HG03575 (cell line): ENCODE measurements around the gene NT5DC3.

Experiments
- ATAC-seq: cut with Tn5 transposase; IDR thresholded peaks from one replicate; pipeline ENCODE4 v1.9.1; 2021; ENCODE audit not compliant: unreplicated experiment, insufficient number of reproducible peaks, low FRiP score; ENCODE audit errors: extremely low read depth

The NT5DC3 gene

GRCh38 chr12:103769240-103769945 lies 71.6 kb downstream of the NT5DC3 start:
- no peak for ATAC-seq

GRCh38 chr12:103768467-103769123 lies 72.4 kb downstream of the NT5DC3 start:
- ATAC-seq, result no peak

GRCh38 chr12:103766028-103766427 lies 75.0 kb downstream of the NT5DC3 start:
- no peak for ATAC-seq

- no peak for ATAC-seq
Observed at GRCh38 chr12:103765322-103765721, 75.7 kb downstream of the NT5DC3 start.

- no peak for ATAC-seq
Observed at GRCh38 chr12:103762473-103762872, 78.6 kb downstream of the NT5DC3 start.

- no peak for ATAC-seq
Observed at GRCh38 chr12:103758310-103759089, 82.5 kb downstream of the NT5DC3 start.

GRCh38 chr12:103757248-103757647 lies 83.8 kb downstream of the NT5DC3 start:
- ATAC-seq, result no peak

- no peak for ATAC-seq
Observed at GRCh38 chr12:103756443-103756842, 84.6 kb downstream of the NT5DC3 start.

GRCh38 chr12:103755425-103755824 lies 85.6 kb downstream of the NT5DC3 start:
- ATAC-seq, result no peak

- no peak for ATAC-seq
Observed at GRCh38 chr12:103751600-103751999, 89.4 kb downstream of the NT5DC3 start.

- no peak for ATAC-seq
Observed at GRCh38 chr12:103751171-103751570, 89.9 kb downstream of the NT5DC3 start.

- no peak for ATAC-seq
Observed at GRCh38 chr12:103748875-103749274, 92.2 kb downstream of the NT5DC3 start.

GRCh38 chr12:103748002-103748401 lies 93.0 kb downstream of the NT5DC3 start:
- ATAC-seq, result no peak

GRCh38 chr12:103745962-103746361 lies 95.1 kb downstream of the NT5DC3 start:
- ATAC-seq, result no peak

GRCh38 chr12:103743788-103744187 lies 97.2 kb downstream of the NT5DC3 start:
- ATAC-seq, result no peak

- no peak for ATAC-seq
Observed at GRCh38 chr12:103742349-103742932, 98.6 kb downstream of the NT5DC3 start.

GRCh38 chr12:103737881-103738280 lies 103.2 kb downstream of the NT5DC3 start:
- ATAC-seq, result no peak

GRCh38 chr12:103736572-103736971 lies 104.5 kb downstream of the NT5DC3 start:
- no peak for ATAC-seq

- no peak for ATAC-seq
Observed at GRCh38 chr12:103735291-103735690, 105.7 kb downstream of the NT5DC3 start.

- no peak for ATAC-seq
Observed at GRCh38 chr12:103734863-103735262, 106.2 kb downstream of the NT5DC3 start.
